ENCODE measurements around the gene SLC24A3. TPM values are rescaled to one million over a fixed set of nuclear protein-coding genes. Genes with fewer than 3 reads are reported as not detected.

Gene SLC24A3
- total and polyA plus RNA-seq, 7 donors, result 0.92 to 20.8 (median 13.5) TPM

DNA sequence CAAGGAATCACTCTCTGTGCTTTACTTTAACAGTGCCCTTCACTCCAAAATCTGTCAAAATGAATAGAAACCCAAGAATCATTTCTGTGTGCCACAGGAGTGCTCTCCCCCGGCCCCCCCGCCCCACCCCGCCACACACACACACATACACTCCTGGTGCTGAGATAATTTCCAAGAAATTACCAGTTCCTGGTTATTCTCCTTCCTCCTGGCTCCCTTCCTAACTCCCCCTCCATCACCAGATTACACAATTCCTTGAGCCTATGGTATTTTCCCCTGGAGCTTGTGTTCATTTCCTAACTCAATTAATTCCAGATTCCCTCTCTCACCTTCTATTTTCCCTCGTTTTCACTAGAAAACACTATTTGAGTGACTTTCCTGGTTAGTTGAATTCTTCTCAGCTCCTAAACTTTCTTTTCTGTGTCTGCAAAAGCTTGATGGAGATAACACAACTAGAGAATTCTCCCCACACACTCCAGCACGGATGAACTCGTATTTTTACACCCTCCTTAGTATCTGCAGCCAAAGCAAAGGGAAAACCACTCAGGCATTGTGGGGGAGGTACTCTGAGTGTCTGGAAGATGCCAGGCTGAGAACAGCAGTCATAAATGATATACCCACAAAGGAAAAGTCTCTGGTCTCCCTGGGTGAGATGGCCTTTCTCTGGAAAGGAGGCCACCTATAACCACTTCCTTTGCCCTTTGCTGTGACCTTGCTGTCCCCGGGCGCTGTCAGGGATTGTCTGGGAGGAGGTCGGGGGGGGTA is 1.9 kb upstream of the SLC24A3 start:
- peak overlapping the region in 1 of 4 donors; percentile 74 for H3K4me3 ChIP-seq
- peak; percentile 72 for DNase-seq
- 47 to 65% methylated on average over 9 of the region's 9 CpGs for WGBS, 2 donors
- no peaks in the 10 kb centered on the region for H3K9me3 ChIP-seq
- peaks cover 0 to 6% (median 0%) of the 10 kb centered on the region in 3 donors for H3K27me3 ChIP-seq
- no peaks in the 10 kb centered on the region for H3K36me3 ChIP-seq
- H3K27ac ChIP-seq, result peak overlapping the region; percentile 34 to 84 (median 80)
- H3K4me1 ChIP-seq, result peaks cover 0 to 37% (median 29%) of the 10 kb centered on the region in 4 donors
- TF ChIP-seq EP300 (IDR thresholded peaks at IDR 0.05) (no peak), POLR2AphosphoS5 (IDR thresholded peaks at IDR 0.05) (peak in 3 of 4 donors; percentile 28 to 56 (median 55))
- intact Hi-C loops (cut with DNase I), result loop anchor here (2.0 to 10.0 kb wide), 4 partner anchors 167 to 576 kb away; no protein-coding TSS in a partner anchor

GRCh38 chr20:19211252-19211651 is 1.2 kb upstream of the SLC24A3 start:
- no peak for TF ChIP-seq POLR2AphosphoS5 (IDR thresholded peaks at IDR 0.05)
- no peak for TF ChIP-seq EP300 (IDR thresholded peaks at IDR 0.05)
- no peak for TF ChIP-seq POLR2A (IDR thresholded peaks at IDR 0.05)
- TF ChIP-seq, protein P1, sequence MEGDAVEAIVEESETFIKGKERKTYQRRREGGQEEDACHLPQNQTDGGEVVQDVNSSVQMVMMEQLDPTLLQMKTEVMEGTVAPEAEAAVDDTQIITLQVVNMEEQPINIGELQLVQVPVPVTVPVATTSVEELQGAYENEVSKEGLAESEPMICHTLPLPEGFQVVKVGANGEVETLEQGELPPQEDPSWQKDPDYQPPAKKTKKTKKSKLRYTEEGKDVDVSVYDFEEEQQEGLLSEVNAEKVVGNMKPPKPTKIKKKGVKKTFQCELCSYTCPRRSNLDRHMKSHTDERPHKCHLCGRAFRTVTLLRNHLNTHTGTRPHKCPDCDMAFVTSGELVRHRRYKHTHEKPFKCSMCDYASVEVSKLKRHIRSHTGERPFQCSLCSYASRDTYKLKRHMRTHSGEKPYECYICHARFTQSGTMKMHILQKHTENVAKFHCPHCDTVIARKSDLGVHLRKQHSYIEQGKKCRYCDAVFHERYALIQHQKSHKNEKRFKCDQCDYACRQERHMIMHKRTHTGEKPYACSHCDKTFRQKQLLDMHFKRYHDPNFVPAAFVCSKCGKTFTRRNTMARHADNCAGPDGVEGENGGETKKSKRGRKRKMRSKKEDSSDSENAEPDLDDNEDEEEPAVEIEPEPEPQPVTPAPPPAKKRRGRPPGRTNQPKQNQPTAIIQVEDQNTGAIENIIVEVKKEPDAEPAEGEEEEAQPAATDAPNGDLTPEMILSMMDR (IDR thresholded peaks at IDR 0.05), result no peak
- WGBS, 2 donors, result 61 to 72% methylated on average over 5 of the region's 5 CpGs

DNA sequence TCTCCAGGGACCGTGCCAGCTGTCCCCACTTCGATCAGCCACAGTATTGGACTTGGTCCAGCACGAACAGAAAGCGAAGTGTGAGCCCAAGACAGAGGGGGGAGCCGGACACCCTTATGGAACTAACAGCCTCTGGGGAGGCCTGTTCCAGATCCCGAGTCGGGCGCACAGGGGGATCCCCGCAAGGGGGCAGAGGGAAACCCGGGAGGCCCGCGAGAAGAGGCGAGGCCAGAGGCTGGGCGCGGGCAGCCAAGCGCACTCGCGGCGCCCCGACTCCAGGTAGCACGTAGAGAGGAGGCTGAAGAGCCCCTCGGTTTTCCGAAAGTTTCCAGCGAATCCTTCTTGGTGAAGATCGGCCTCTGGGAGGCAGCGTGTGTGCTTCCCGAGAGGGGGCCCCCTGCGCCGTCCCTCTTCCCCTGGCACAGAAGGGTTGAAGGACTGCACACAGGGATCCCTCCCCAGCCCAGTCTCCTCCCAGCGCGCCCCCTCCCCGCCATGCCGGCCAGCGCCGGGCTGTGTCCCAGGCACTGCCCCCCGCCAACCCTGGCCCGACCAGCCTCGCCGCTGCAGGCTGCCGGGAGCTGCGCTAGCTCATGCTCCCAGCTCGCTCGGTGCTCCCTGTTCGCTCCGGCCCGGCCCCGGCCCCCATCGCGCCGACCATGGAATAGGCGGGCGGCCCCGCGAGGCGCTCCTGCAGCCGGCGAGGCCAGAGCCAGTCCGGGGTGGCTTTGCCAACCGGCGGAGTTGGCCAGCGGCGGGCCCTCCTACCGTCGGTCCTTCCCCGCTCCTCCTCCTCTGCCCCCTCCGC is 577 bp upstream of the SLC24A3 start:
- Histone ChIP-seq H3K27ac (peak overlapping the region; percentile 64 to 84 (median 80)), H3K9me3 (no peaks in the 10 kb centered on the region), H3K4me1 (peaks cover 0 to 41% (median 31%) of the 10 kb centered on the region in 4 donors), H3K27me3 (peaks cover 0 to 6% (median 0%) of the 10 kb centered on the region in 3 donors), H3K36me3 (no peaks in the 10 kb centered on the region), H3K4me3 (peak overlapping the region; percentile 59 to 74 (median 60))
- DNase-seq, result peak; percentile 78
- WGBS, 2 donors, result 2% methylated on average over 66 of the region's 66 CpGs
- intact Hi-C loops (cut with DNase I), result loop anchor here (2.0 to 10.0 kb wide), 4 partner anchors 165 to 577 kb away; no protein-coding TSS in a partner anchor
- TF ChIP-seq EP300 (IDR thresholded peaks at IDR 0.05) (no peak), POLR2AphosphoS5 (IDR thresholded peaks at IDR 0.05) (no peak), POLR2A (IDR thresholded peaks at IDR 0.05) (no peak)
- TF ChIP-seq, protein P1 (IDR thresholded peaks at IDR 0.05), result peak in 2 of 4 experiments; percentile 14 to 28

More at GRCh38 chr20:19211252-19211651, 1.2 kb upstream of the SLC24A3 start:
- H3K4me3 ChIP-seq, result peak overlapping the region in 3 of 4 donors; percentile 59 to 74 (median 62)
- peak overlapping the region; percentile 64 to 84 (median 80) for H3K27ac ChIP-seq
- DNase-seq, result no peak
- H3K27me3 ChIP-seq, result peaks cover 0 to 6% (median 0%) of the 10 kb centered on the region in 3 donors
- H3K4me1 ChIP-seq, result peaks cover 0 to 41% (median 31%) of the 10 kb centered on the region in 4 donors
- no peaks in the 10 kb centered on the region for H3K36me3 ChIP-seq
- intact Hi-C loops (cut with DNase I), result loop anchor here (2.0 to 10.0 kb wide), 4 partner anchors 166 to 576 kb away; no protein-coding TSS in a partner anchor
- H3K9me3 ChIP-seq, result no peaks in the 10 kb centered on the region

DNA sequence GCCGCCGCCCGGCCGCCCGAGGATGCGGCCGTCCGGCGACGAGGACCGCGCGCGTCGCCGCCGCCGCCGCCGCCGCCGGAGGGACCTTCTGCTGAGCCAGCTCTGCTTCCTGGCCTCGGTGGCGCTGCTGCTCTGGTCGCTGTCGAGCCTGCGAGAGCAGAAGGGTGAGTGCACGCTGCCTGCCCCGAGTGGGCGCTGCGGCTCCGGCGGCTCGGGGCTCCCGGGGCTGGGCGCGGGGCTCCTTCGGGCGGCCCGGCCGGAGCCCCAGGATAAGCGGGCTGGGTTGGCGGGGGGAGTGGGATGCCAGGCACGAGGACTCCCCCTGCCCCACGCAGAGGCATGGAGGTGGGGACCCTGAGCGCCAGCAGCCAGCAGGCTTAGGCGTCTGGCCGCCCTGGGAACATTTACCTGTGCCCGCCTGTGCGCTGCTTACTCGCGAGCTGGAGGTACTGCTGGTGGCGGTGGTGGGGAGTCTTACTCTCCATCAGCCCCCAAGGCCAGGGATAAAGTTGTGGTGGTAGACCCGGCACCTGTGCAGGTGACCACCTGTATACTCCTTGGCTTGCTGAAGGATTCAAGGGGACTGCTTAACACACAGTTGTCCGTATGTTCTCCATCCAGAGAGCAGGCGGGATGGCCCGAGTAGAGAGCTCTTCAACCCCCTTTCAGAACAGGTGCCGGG is 520 bp downstream of the SLC24A3 start:
- DNase-seq, result peak; percentile 93
- intact Hi-C loops (cut with DNase I), result loop anchor here (5.0 to 10.0 kb wide), 3 partner anchors 164 to 578 kb away; no protein-coding TSS in a partner anchor
- peak overlapping the region; percentile 49 to 84 (median 80) for H3K27ac ChIP-seq

More for the DNA sequence above, 520 bp downstream of the SLC24A3 start:
- Histone ChIP-seq H3K27me3 (peaks cover 0 to 6% (median 0%) of the 10 kb centered on the region in 3 donors), H3K4me1 (peaks cover 0 to 41% (median 31%) of the 10 kb centered on the region in 4 donors), H3K4me3 (peak overlapping the region; percentile 47 to 74 (median 60)), H3K36me3 (no peaks in the 10 kb centered on the region), H3K9me3 (no peaks in the 10 kb centered on the region)
- 1 to 4% methylated on average over 58 of the region's 58 CpGs for WGBS, 2 donors
- TF ChIP-seq, protein P1 (IDR thresholded peaks at IDR 0.05), result peak; percentile 42 to 69 (median 52)
- TF ChIP-seq POLR2A (IDR thresholded peaks at IDR 0.05), result no peak
- no peak for TF ChIP-seq EP300 (IDR thresholded peaks at IDR 0.05)
- peak in 2 of 4 donors; percentile 38 to 61 for TF ChIP-seq POLR2AphosphoS5 (IDR thresholded peaks at IDR 0.05)

All from sigmoid colon (tissue), 7 donors.